Measurements from ENCODE around the gene ARAP1.

DNA sequence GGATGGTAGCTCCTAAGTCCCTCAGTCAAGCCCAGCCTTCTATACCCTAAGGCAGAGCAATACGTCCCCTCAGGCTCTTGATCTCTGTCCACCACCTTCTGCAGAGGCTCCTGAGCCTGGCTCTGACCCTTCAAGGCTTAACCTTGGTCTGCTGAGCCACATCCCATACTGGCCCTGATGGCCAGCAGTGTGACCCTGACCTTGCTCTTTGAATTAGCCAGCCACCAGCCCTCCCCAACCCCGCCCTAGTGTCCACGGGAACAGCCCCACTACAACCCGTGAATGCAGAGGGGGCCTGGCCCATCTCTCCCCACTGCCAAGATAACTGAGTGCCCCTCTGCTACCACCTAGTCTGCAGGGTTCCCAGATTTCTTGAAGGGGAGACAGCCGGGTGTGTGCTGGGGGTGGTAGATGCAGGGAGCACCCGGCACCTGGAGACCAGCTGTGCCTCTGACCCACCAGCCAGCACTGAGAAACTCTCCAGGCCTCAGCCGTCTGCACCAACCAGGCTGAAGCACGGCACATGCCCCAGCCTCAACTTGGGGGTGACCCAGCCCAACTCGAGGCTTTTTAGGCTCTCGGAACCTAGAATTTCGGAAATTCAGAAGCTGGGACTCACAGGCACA, 6.2 kb downstream of the ARAP1 start:
- TF ChIP-seq MYC (IDR thresholded peaks at IDR 0.05; ENCODE audit: low read depth, low read length) (no peak), POLR2A (IDR thresholded peaks at IDR 0.05; ENCODE audit: extremely low read depth, insufficient read length) (no peak)
- TF ChIP-seq, protein P1, sequence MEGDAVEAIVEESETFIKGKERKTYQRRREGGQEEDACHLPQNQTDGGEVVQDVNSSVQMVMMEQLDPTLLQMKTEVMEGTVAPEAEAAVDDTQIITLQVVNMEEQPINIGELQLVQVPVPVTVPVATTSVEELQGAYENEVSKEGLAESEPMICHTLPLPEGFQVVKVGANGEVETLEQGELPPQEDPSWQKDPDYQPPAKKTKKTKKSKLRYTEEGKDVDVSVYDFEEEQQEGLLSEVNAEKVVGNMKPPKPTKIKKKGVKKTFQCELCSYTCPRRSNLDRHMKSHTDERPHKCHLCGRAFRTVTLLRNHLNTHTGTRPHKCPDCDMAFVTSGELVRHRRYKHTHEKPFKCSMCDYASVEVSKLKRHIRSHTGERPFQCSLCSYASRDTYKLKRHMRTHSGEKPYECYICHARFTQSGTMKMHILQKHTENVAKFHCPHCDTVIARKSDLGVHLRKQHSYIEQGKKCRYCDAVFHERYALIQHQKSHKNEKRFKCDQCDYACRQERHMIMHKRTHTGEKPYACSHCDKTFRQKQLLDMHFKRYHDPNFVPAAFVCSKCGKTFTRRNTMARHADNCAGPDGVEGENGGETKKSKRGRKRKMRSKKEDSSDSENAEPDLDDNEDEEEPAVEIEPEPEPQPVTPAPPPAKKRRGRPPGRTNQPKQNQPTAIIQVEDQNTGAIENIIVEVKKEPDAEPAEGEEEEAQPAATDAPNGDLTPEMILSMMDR (IDR thresholded peaks at IDR 0.05; ENCODE audit: low read depth, low read length), result no peak
